Measurements from ENCODE around the gene TMEM151B. TPM values are rescaled to one million over a fixed set of nuclear protein-coding genes. Genes with fewer than 3 reads are reported as not detected.

Gene TMEM151B
- total and polyA plus RNA-seq, 4 donors: 9.3 to 53.1 (median 34.5) TPM

GRCh38 chr6:44243345-44243744 lies 26.9 kb upstream of the TMEM151B start:
- Histone ChIP-seq H3K27me3 (ENCODE audit: control insufficient read depth, insufficient read depth, low read length) (no peaks in the 10 kb centered on the region), H3K27ac (ENCODE audit: low read depth, low read length) (no peak overlapping the region), H3K36me3 (ENCODE audit: control insufficient read depth, insufficient read depth, low read length) (no peaks in the 10 kb centered on the region), H3K9me3 (ENCODE audit: control insufficient read depth, insufficient read depth, low read length) (no peaks in the 10 kb centered on the region), H3K4me1 (ENCODE audit: control insufficient read depth, insufficient read depth, low read length) (peaks cover 11% of the 10 kb centered on the region), H3K4me3 (ENCODE audit: low read depth, low read length) (no peak overlapping the region)
- WGBS (ENCODE audit: insufficient coverage): 89% methylated on average over 4 of the region's 7 CpGs
- DNase-seq (ENCODE audit: low read depth in 4 of 6, low spot score in 6 of 6): no peak

GRCh38 chr6:44245391-44245911 lies 24.8 kb upstream of the TMEM151B start:
- H3K36me3 ChIP-seq (ENCODE audit: control insufficient read depth, insufficient read depth, low read length): peaks cover 19% of the 10 kb centered on the region
- H3K9me3 ChIP-seq (ENCODE audit: control insufficient read depth, insufficient read depth, low read length): no peaks in the 10 kb centered on the region
- no peaks in the 10 kb centered on the region for H3K27me3 ChIP-seq (ENCODE audit: control insufficient read depth, insufficient read depth, low read length)
- WGBS (ENCODE audit: insufficient coverage): 28% methylated on average over 6 of the region's 12 CpGs
- peak in 1 of 6 donors; percentile 12 for DNase-seq (ENCODE audit: low read depth in 4 of 6, low spot score in 6 of 6)
- H3K4me1 ChIP-seq (ENCODE audit: control insufficient read depth, insufficient read depth, low read length): peaks cover 16% of the 10 kb centered on the region
- H3K27ac ChIP-seq (ENCODE audit: low read depth, low read length): peak overlapping the region; percentile 97
- H3K4me3 ChIP-seq (ENCODE audit: low read depth, low read length): peak overlapping the region; percentile 94

- Histone ChIP-seq H3K4me3 (ENCODE audit: low read depth, low read length) (peak overlapping the region; percentile 94), H3K27ac (ENCODE audit: low read depth, low read length) (peak overlapping the region; percentile 97), H3K27me3 (ENCODE audit: control insufficient read depth, insufficient read depth, low read length) (no peaks in the 10 kb centered on the region), H3K4me1 (ENCODE audit: control insufficient read depth, insufficient read depth, low read length) (peaks cover 16% of the 10 kb centered on the region), H3K36me3 (ENCODE audit: control insufficient read depth, insufficient read depth, low read length) (peaks cover 23% of the 10 kb centered on the region), H3K9me3 (ENCODE audit: control insufficient read depth, insufficient read depth, low read length) (no peaks in the 10 kb centered on the region)
- WGBS (ENCODE audit: insufficient coverage): under 1% methylated on average over 55 of the region's 62 CpGs
- peak in 4 of 6 donors; percentile 79 to 96 (median 90) for DNase-seq (ENCODE audit: low read depth in 4 of 6, low spot score in 6 of 6)
Observed at GRCh38 chr6:44245912-44246662, 24.2 kb upstream of the TMEM151B start.

GRCh38 chr6:44246663-44247337 lies 23.4 kb upstream of the TMEM151B start, which contains the start of gene HSP90AB1:
TSS of gene HSP90AB1 (plus strand) at chr6:44247101. CDS start at chr6:44248630, 1,529 bp downstream.
- WGBS (ENCODE audit: insufficient coverage): 0% methylated on average over 19 of the region's 34 CpGs
- Histone ChIP-seq H3K27ac (ENCODE audit: low read depth, low read length) (peak within 1 kb of the TSS; percentile 97), H3K4me3 (ENCODE audit: low read depth, low read length) (peak within 1 kb of the TSS; percentile 94), H3K36me3 (ENCODE audit: control insufficient read depth, insufficient read depth, low read length) (peaks cover 27% of the 10 kb centered on the region), H3K9me3 (ENCODE audit: control insufficient read depth, insufficient read depth, low read length) (no peaks in the 10 kb centered on the region), H3K27me3 (ENCODE audit: control insufficient read depth, insufficient read depth, low read length) (no peaks in the 10 kb centered on the region), H3K4me1 (ENCODE audit: control insufficient read depth, insufficient read depth, low read length) (peaks cover 16% of the 10 kb centered on the region)
- peak in 3 of 6 donors; percentile 94 to 99 (median 98) for DNase-seq (ENCODE audit: low read depth in 4 of 6, low spot score in 6 of 6)

- peak overlapping the region; percentile 97 for H3K27ac ChIP-seq (ENCODE audit: low read depth, low read length)
- no peaks in the 10 kb centered on the region for H3K9me3 ChIP-seq (ENCODE audit: control insufficient read depth, insufficient read depth, low read length)
- H3K27me3 ChIP-seq (ENCODE audit: control insufficient read depth, insufficient read depth, low read length): no peaks in the 10 kb centered on the region
- peaks cover 16% of the 10 kb centered on the region for H3K4me1 ChIP-seq (ENCODE audit: control insufficient read depth, insufficient read depth, low read length)
- WGBS (ENCODE audit: insufficient coverage): 0% methylated on average over 36 of the region's 52 CpGs
- DNase-seq (ENCODE audit: low read depth in 4 of 6, low spot score in 6 of 6): peak in 3 of 6 donors; percentile 72 to 93 (median 88)
- peaks cover 35% of the 10 kb centered on the region for H3K36me3 ChIP-seq (ENCODE audit: control insufficient read depth, insufficient read depth, low read length)
- peak overlapping the region; percentile 94 for H3K4me3 ChIP-seq (ENCODE audit: low read depth, low read length)
Observed at GRCh38 chr6:44247338-44248302, 22.6 kb upstream of the TMEM151B start.

- WGBS (ENCODE audit: insufficient coverage): 67% methylated on average over 1 of the region's 1 CpG
- H3K27ac ChIP-seq (ENCODE audit: low read depth, low read length): no peak overlapping the region
- no peaks in the 10 kb centered on the region for H3K9me3 ChIP-seq (ENCODE audit: control insufficient read depth, insufficient read depth, low read length)
- H3K4me3 ChIP-seq (ENCODE audit: low read depth, low read length): peak overlapping the region; percentile 94
- no peaks in the 10 kb centered on the region for H3K27me3 ChIP-seq (ENCODE audit: control insufficient read depth, insufficient read depth, low read length)
- no peak for DNase-seq (ENCODE audit: low read depth in 4 of 6, low spot score in 6 of 6)
- peaks cover 44% of the 10 kb centered on the region for H3K36me3 ChIP-seq (ENCODE audit: control insufficient read depth, insufficient read depth, low read length)
- peaks cover 16% of the 10 kb centered on the region for H3K4me1 ChIP-seq (ENCODE audit: control insufficient read depth, insufficient read depth, low read length)
Observed at GRCh38 chr6:44248579-44248978, 21.7 kb upstream of the TMEM151B start.

- 93% methylated on average over 6 of the region's 9 CpGs for WGBS (ENCODE audit: insufficient coverage)
- Histone ChIP-seq H3K36me3 (ENCODE audit: control insufficient read depth, insufficient read depth, low read length) (peaks cover 49% of the 10 kb centered on the region), H3K4me1 (ENCODE audit: control insufficient read depth, insufficient read depth, low read length) (peaks cover 19% of the 10 kb centered on the region), H3K27me3 (ENCODE audit: control insufficient read depth, insufficient read depth, low read length) (no peaks in the 10 kb centered on the region), H3K4me3 (ENCODE audit: low read depth, low read length) (peak overlapping the region; percentile 94), H3K9me3 (ENCODE audit: control insufficient read depth, insufficient read depth, low read length) (no peaks in the 10 kb centered on the region), H3K27ac (ENCODE audit: low read depth, low read length) (no peak overlapping the region)
- DNase-seq (ENCODE audit: low read depth in 4 of 6, low spot score in 6 of 6): no peak
Observed at GRCh38 chr6:44249082-44249748, 21.0 kb upstream of the TMEM151B start.

GRCh38 chr6:44250067-44250717 lies 20.1 kb upstream of the TMEM151B start:
- no peak for DNase-seq (ENCODE audit: low read depth in 4 of 6, low spot score in 6 of 6)
- 94% methylated on average over 3 of the region's 6 CpGs for WGBS (ENCODE audit: insufficient coverage)
- no peak overlapping the region for H3K4me3 ChIP-seq (ENCODE audit: low read depth, low read length)
- no peaks in the 10 kb centered on the region for H3K27me3 ChIP-seq (ENCODE audit: control insufficient read depth, insufficient read depth, low read length)
- no peaks in the 10 kb centered on the region for H3K9me3 ChIP-seq (ENCODE audit: control insufficient read depth, insufficient read depth, low read length)
- peaks cover 59% of the 10 kb centered on the region for H3K36me3 ChIP-seq (ENCODE audit: control insufficient read depth, insufficient read depth, low read length)
- H3K27ac ChIP-seq (ENCODE audit: low read depth, low read length): no peak overlapping the region
- H3K4me1 ChIP-seq (ENCODE audit: control insufficient read depth, insufficient read depth, low read length): peaks cover 28% of the 10 kb centered on the region

All from spinal cord (tissue), 10 donors.